HG03378 (cell line): ENCODE results near the gene NEUROD4.
"Not testable (repeated sequence)": the region's sequence is repeated elsewhere in the genome, so short reads cannot be mapped to it uniquely, and the experiment has no call there.

Experiments used
- ATAC-seq: cut with Tn5 transposase; IDR thresholded peaks from one replicate; pipeline ENCODE4 v1.9.1; 2021; ENCODE audit warnings: mild to moderate bottlenecking, moderate library complexity; ENCODE audit not compliant: unreplicated experiment

The NEUROD4 gene

GRCh38 chr12:55019784-55020183, at the start of gene NEUROD4:
Gene NEUROD4, plus strand, starts transcription at chr12:55019974. Its CDS starts 6,466 bp downstream, at chr12:55026440.
- ATAC-seq: no peak

GRCh38 chr12:54970741-54971140, 49.0 kb upstream of the NEUROD4 start:
- no peak for ATAC-seq

- no peak for ATAC-seq
Observed at GRCh38 chr12:54973556-54973955, 46.2 kb upstream of the NEUROD4 start.

- no peak for ATAC-seq
Observed at GRCh38 chr12:54974279-54974678, 45.5 kb upstream of the NEUROD4 start.

- ATAC-seq: no peak
Observed at GRCh38 chr12:54975272-54975671, 44.5 kb upstream of the NEUROD4 start.

- ATAC-seq: no peak
Observed at GRCh38 chr12:54975875-54976274, 43.9 kb upstream of the NEUROD4 start.

- ATAC-seq: no peak
Observed at GRCh38 chr12:54977155-54977554, 42.6 kb upstream of the NEUROD4 start.

- no peak for ATAC-seq
Observed at GRCh38 chr12:54977857-54978256, 41.9 kb upstream of the NEUROD4 start.

- ATAC-seq: no peak
Observed at GRCh38 chr12:54980341-54980740, 39.4 kb upstream of the NEUROD4 start.

GRCh38 chr12:54981796-54982195, 38.0 kb upstream of the NEUROD4 start:
- no peak for ATAC-seq

- no peak for ATAC-seq
Observed at GRCh38 chr12:54983536-54984101, 36.2 kb upstream of the NEUROD4 start.

- ATAC-seq: peak; percentile 96
Observed at GRCh38 chr12:54984658-54985376, 35.0 kb upstream of the NEUROD4 start, which contains the start of gene TESPA1. Gene TESPA1, minus strand, starts transcription at chr12:54984762. Its CDS starts 10,200 bp downstream, at chr12:54974562.

GRCh38 chr12:54986773-54987172, 33.0 kb upstream of the NEUROD4 start:
- not testable (repeated sequence) for ATAC-seq

- no peak for ATAC-seq
Observed at GRCh38 chr12:54987611-54988231, 32.1 kb upstream of the NEUROD4 start.

- ATAC-seq: no peak
Observed at GRCh38 chr12:54988402-54989054, 31.2 kb upstream of the NEUROD4 start.

- ATAC-seq: no peak
Observed at GRCh38 chr12:54989829-54990228, 29.9 kb upstream of the NEUROD4 start.

GRCh38 chr12:54991161-54991990, 28.4 kb upstream of the NEUROD4 start:
- ATAC-seq: peak; percentile 81

- peak; percentile 38 for ATAC-seq
Observed at GRCh38 chr12:54991991-54992375, 27.8 kb upstream of the NEUROD4 start.

GRCh38 chr12:54993181-54993835, 26.5 kb upstream of the NEUROD4 start:
- ATAC-seq: peak; percentile 52

- ATAC-seq: no peak
Observed at GRCh38 chr12:54996205-54996604, 23.6 kb upstream of the NEUROD4 start.
